ENCODE data around the gene KIAA1328. TPM values are rescaled to one million over a fixed set of nuclear protein-coding genes. Genes with fewer than 3 reads are reported as not detected.
A peak's percentile ranks its signal among the peaks of the same experiment; 100 is the strongest.

The KIAA1328 gene
- total RNA-seq, 1 donor from 2014 or later = 17.2 TPM

DNA sequence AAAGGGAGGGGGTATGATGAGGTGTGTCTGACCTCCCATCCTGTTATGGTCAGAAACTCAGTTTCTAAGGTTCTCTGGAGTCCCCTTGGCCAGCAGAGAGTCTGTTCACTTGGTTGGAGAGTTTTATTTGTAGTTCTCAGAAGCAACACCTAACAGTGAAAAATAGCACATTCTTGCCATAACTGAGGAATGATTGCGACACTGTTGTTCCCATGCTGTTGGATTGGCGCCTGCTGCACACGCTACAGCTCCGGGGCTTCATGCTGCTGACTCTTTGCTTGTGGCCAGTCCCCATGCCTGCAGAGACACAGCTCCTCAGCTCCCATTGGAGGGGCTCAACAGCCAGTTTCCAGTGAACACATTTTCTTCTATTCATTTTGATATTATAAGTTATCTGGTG lies 42.2 kb upstream of the KIAA1328 start:
- no peak for TF ChIP-seq POLR2A (IDR thresholded peaks at IDR 0.05)
- peak in 1 of 2 donors; percentile 27 for TF ChIP-seq POLR2AphosphoS5 (IDR thresholded peaks at IDR 0.05; ENCODE audit: insufficient read depth in 1 of 2, low read depth in 1 of 2)
- TF ChIP-seq, protein P1, sequence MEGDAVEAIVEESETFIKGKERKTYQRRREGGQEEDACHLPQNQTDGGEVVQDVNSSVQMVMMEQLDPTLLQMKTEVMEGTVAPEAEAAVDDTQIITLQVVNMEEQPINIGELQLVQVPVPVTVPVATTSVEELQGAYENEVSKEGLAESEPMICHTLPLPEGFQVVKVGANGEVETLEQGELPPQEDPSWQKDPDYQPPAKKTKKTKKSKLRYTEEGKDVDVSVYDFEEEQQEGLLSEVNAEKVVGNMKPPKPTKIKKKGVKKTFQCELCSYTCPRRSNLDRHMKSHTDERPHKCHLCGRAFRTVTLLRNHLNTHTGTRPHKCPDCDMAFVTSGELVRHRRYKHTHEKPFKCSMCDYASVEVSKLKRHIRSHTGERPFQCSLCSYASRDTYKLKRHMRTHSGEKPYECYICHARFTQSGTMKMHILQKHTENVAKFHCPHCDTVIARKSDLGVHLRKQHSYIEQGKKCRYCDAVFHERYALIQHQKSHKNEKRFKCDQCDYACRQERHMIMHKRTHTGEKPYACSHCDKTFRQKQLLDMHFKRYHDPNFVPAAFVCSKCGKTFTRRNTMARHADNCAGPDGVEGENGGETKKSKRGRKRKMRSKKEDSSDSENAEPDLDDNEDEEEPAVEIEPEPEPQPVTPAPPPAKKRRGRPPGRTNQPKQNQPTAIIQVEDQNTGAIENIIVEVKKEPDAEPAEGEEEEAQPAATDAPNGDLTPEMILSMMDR (IDR thresholded peaks at IDR 0.05) = no peak
- Histone ChIP-seq H3K27me3 (no peaks in the 10 kb centered on the region), H3K27ac (no peak overlapping the region), H3K9me3 (no peaks in the 10 kb centered on the region), H3K4me1 (peaks cover 15% of the 10 kb centered on the region), H3K36me3 (peaks cover 0 to 6% of the 10 kb centered on the region in 2 donors), H3K4me3 (no peak overlapping the region)
- intact Hi-C loops (cut with DNase I) = no loop called here
- no peak for DNase-seq (ENCODE audit: extremely low spot score in 2 of 2)

DNA sequence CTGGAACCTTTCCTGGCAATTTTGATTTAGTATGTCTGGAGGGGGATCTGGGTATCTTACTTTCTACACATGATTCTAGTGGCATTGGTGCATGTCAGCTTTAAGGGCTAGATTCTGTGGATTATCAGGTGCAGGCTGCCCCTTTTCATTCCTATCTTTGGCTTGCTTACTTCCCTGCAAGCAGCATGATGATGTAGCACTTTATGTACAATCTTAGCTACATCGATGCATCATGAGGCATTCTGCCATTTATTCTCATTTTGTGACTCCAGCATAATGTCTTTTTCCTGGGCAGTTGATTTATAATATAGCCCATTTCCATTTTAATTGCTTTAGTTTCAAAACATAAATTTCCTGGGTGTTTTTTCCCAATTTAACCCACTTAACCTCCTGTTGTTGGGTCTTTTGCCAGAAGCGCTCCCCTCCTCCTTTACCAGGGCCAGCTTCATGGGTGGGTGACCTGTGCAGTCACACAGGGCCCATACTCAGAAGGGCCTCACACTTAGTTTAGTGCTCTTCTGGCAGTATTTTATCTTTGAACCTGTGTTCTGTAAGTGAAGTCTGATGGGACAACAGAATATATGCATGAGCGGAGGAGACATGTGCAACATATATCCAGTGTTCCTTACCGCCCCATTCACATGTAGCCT lies 36.2 kb upstream of the KIAA1328 start:
- TF ChIP-seq, protein P1 (IDR thresholded peaks at IDR 0.05) = no peak
- TF ChIP-seq POLR2A (IDR thresholded peaks at IDR 0.05) (no peak), POLR2AphosphoS5 (IDR thresholded peaks at IDR 0.05; ENCODE audit: insufficient read depth in 1 of 2, low read depth in 1 of 2) (no peak)
- H3K27me3 ChIP-seq = no peaks in the 10 kb centered on the region
- intact Hi-C loops (cut with DNase I) = no loop called here

DNA sequence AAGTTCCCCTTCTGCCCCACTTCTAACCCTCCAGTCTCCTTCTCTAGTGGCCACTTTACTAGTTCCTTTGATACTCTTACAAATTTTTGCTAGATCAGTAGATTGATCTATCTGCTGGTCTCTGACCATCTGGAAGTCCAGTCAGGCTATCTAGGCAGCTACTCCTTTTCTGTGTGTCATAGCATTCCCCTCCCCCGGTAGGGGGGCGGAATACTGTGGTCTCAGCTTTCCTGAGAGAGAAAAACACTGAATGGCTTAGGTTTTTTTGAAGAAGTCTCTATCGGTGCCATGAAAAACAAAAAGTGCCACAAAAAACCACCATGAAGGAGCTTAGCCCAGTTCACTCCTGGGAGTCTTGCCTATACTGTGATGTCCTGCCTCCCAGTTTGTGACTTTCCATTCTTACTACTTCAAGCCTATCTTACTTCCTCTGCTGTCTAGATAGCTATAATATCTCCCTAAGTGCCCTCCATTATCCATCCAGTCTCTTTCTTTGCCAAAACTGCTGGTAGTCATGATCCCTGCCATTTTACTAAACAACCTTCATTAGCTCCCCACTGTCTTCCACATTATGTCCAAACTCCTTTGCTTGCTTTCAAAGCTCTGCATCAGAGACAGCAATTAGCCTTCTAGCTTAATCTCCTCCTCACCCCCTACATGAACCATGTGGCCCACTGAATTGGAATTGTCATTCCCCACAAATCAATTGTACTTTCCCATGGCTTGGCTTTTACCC lies 30.0 kb upstream of the KIAA1328 start:
- TF ChIP-seq POLR2A (IDR thresholded peaks at IDR 0.05) (no peak), POLR2AphosphoS5 (IDR thresholded peaks at IDR 0.05; ENCODE audit: insufficient read depth in 1 of 2, low read depth in 1 of 2) (no peak)
- TF ChIP-seq, protein P1 (IDR thresholded peaks at IDR 0.05) = no peak
- intact Hi-C loops (cut with DNase I) = no loop called here
- H3K4me3 ChIP-seq = no peak overlapping the region
- no peaks in the 10 kb centered on the region for H3K9me3 ChIP-seq
- no peaks in the 10 kb centered on the region for H3K27me3 ChIP-seq
- peaks cover 0 to 67% of the 10 kb centered on the region in 2 donors for H3K36me3 ChIP-seq
- no peak overlapping the region for H3K27ac ChIP-seq
- H3K4me1 ChIP-seq = no peaks in the 10 kb centered on the region
- no peak for DNase-seq (ENCODE audit: extremely low spot score in 2 of 2)

More for the DNA sequence above, 36.2 kb upstream of the KIAA1328 start:
- peaks cover 3 to 42% of the 10 kb centered on the region in 2 donors for H3K36me3 ChIP-seq
- DNase-seq (ENCODE audit: extremely low spot score in 2 of 2) = no peak
- H3K4me3 ChIP-seq = no peak overlapping the region
- no peaks in the 10 kb centered on the region for H3K4me1 ChIP-seq
- H3K27ac ChIP-seq = no peak overlapping the region
- H3K9me3 ChIP-seq = no peaks in the 10 kb centered on the region

DNA sequence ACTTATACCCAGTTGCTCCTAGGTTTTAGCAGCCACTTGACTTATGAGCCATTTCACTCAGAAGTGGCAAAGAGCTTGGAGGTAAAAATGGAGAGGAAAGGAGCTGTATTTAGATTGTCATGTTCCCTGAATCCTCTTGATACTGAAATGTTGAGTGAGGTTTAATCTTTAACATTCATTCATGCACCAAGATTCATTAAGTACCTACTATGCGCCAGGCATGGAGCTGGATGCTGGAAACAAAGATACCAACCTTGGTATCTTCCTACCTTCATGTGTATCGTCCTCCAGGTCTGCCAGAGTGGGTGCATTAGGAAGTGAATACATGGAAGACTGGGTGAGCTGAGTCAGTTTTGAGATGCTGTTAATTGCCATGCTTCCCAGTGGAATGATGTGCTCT lies 23.8 kb upstream of the KIAA1328 start:
- Histone ChIP-seq H3K4me3 (no peak overlapping the region), H3K27me3 (no peaks in the 10 kb centered on the region), H3K9me3 (no peaks in the 10 kb centered on the region), H3K4me1 (no peaks in the 10 kb centered on the region), H3K27ac (no peak overlapping the region), H3K36me3 (peaks cover 0 to 53% of the 10 kb centered on the region in 2 donors)
- intact Hi-C loops (cut with DNase I) = no loop called here
- DNase-seq (ENCODE audit: extremely low spot score in 2 of 2) = no peak
- no peak for TF ChIP-seq POLR2AphosphoS5 (IDR thresholded peaks at IDR 0.05; ENCODE audit: insufficient read depth in 1 of 2, low read depth in 1 of 2)
- TF ChIP-seq, protein P1 (IDR thresholded peaks at IDR 0.05) = no peak
- no peak for TF ChIP-seq POLR2A (IDR thresholded peaks at IDR 0.05)

DNA sequence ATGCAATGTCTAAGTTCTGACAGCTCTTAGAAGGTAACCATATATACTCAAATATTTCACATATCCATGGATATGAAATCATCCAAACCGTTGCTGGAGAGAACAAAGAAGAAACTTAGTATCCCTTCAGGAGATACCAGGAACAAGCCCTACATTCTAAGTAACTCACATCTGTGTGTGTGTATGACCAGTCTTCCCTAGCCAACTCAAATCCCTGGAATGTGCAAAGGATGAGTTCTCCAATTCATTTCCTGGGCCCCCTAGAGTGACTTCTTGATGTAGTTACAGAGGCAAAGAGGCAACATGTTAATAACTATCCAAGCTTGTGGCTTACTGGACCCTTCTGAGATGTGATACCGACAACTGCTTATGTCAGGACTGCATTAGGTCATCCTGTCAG lies 20.2 kb upstream of the KIAA1328 start:
- TF ChIP-seq POLR2A (IDR thresholded peaks at IDR 0.05) (no peak), POLR2AphosphoS5 (IDR thresholded peaks at IDR 0.05; ENCODE audit: insufficient read depth in 1 of 2, low read depth in 1 of 2) (no peak)
- TF ChIP-seq, protein P1 (IDR thresholded peaks at IDR 0.05) = no peak
- Histone ChIP-seq H3K4me1 (peaks cover 20% of the 10 kb centered on the region), H3K9me3 (no peaks in the 10 kb centered on the region), H3K27ac (no peak overlapping the region), H3K36me3 (peaks cover 0 to 36% of the 10 kb centered on the region in 2 donors), H3K4me3 (no peak overlapping the region), H3K27me3 (no peaks in the 10 kb centered on the region)
- DNase-seq (ENCODE audit: extremely low spot score in 2 of 2) = no peak
- intact Hi-C loops (cut with DNase I) = no loop called here

Data from vagina (tissue), 2 donors.